ENCODE results near the gene PREB. TPM values are rescaled to one million over a fixed set of nuclear protein-coding genes. Genes with fewer than 3 reads are reported as not detected.

PREB gene
- total and polyA plus RNA-seq, 2 of the 13 experiments (the other 11 are each of a cell fraction or from before 2014, with no cell fraction given), result 112 to 192 TPM

DNA sequence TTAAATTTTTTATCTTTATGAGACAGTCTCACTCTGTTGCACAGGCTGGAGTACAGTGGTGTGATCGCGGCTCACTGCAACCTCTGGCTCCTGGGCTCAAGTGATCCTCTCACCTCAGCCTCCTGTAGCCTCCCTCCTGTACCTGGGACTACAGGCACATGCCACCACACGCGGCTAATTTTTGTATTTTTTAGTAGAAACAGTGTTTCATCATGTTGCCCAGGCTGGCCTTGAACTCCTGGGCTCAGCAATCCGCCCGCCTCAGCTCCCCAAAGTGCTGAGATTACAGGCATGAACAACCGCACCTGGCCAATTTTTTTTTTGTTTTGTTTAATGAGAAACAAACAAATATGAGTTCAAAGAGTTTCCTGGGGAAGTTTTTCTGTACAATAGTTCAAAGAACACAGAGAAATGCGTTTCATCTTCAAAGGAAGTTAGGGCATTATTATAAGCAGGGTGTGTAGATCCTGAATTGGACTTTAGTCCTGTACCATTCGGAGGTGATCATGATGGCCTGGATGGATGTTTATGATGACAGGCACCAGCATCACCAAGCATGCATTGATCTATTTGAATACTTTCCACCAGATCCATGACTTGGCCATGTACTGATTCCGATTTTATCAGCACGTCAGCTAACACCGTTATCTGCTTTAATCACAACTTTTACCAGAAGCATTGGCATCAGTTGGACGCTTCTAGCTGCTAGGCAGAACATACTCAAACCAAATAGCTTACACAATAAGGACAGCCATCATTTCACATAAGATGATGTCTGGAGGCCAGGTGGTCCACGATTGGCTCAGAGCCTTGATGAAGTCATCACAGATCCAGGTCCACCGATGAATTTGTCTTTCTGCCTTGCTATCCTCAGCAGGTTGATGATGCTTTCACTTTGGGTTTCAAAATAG lies 43.3 kb upstream of the PREB start (continued):
- TF ChIP-seq ZNF430 (CRISPR knock-in tag; IDR thresholded peaks at IDR 0.05) (peak; percentile 7), ZNF160 (CRISPR knock-in tag; IDR thresholded peaks at IDR 0.05) (no peak), ZNF333 (CRISPR knock-in tag; IDR thresholded peaks at IDR 0.05; ENCODE audit: borderline replicate concordance) (no peak), POLR2AphosphoS2 (IDR thresholded peaks at IDR 0.05; ENCODE audit: low read depth, low read length) (no peak), MXI1 (IDR thresholded peaks at IDR 0.05; ENCODE audit: borderline replicate concordance, low read depth, low read length) (peak; percentile 48; the same call in 1 of the 3 replicates), NCOR1 (IDR thresholded peaks at IDR 0.05; ENCODE audit: borderline replicate concordance, low read length) (peak; percentile 100), ATF7-NPFF (CRISPR knock-in tag; IDR thresholded peaks at IDR 0.05; ENCODE audit: low read depth) (no peak), SETDB1 (CRISPR knock-in tag; IDR thresholded peaks at IDR 0.05; ENCODE audit: borderline replicate concordance) (no peak), ZSCAN22 (CRISPR knock-in tag; IDR thresholded peaks at IDR 0.05) (no peak), MZF1 (CRISPR knock-in tag; IDR thresholded peaks at IDR 0.05; ENCODE audit: borderline replicate concordance) (no peak)
- TF ChIP-seq, protein P1, sequence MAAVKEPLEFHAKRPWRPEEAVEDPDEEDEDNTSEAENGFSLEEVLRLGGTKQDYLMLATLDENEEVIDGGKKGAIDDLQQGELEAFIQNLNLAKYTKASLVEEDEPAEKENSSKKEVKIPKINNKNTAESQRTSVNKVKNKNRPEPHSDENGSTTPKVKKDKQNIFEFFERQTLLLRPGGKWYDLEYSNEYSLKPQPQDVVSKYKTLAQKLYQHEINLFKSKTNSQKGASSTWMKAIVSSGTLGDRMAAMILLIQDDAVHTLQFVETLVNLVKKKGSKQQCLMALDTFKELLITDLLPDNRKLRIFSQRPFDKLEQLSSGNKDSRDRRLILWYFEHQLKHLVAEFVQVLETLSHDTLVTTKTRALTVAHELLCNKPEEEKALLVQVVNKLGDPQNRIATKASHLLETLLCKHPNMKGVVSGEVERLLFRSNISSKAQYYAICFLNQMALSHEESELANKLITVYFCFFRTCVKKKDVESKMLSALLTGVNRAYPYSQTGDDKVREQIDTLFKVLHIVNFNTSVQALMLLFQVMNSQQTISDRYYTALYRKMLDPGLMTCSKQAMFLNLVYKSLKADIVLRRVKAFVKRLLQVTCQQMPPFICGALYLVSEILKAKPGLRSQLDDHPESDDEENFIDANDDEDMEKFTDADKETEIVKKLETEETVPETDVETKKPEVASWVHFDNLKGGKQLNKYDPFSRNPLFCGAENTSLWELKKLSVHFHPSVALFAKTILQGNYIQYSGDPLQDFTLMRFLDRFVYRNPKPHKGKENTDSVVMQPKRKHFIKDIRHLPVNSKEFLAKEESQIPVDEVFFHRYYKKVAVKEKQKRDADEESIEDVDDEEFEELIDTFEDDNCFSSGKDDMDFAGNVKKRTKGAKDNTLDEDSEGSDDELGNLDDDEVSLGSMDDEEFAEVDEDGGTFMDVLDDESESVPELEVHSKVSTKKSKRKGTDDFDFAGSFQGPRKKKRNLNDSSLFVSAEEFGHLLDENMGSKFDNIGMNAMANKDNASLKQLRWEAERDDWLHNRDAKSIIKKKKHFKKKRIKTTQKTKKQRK (IDR thresholded peaks at IDR 0.05; ENCODE audit: low read length), result no peak
- TF ChIP-seq, protein P2, sequence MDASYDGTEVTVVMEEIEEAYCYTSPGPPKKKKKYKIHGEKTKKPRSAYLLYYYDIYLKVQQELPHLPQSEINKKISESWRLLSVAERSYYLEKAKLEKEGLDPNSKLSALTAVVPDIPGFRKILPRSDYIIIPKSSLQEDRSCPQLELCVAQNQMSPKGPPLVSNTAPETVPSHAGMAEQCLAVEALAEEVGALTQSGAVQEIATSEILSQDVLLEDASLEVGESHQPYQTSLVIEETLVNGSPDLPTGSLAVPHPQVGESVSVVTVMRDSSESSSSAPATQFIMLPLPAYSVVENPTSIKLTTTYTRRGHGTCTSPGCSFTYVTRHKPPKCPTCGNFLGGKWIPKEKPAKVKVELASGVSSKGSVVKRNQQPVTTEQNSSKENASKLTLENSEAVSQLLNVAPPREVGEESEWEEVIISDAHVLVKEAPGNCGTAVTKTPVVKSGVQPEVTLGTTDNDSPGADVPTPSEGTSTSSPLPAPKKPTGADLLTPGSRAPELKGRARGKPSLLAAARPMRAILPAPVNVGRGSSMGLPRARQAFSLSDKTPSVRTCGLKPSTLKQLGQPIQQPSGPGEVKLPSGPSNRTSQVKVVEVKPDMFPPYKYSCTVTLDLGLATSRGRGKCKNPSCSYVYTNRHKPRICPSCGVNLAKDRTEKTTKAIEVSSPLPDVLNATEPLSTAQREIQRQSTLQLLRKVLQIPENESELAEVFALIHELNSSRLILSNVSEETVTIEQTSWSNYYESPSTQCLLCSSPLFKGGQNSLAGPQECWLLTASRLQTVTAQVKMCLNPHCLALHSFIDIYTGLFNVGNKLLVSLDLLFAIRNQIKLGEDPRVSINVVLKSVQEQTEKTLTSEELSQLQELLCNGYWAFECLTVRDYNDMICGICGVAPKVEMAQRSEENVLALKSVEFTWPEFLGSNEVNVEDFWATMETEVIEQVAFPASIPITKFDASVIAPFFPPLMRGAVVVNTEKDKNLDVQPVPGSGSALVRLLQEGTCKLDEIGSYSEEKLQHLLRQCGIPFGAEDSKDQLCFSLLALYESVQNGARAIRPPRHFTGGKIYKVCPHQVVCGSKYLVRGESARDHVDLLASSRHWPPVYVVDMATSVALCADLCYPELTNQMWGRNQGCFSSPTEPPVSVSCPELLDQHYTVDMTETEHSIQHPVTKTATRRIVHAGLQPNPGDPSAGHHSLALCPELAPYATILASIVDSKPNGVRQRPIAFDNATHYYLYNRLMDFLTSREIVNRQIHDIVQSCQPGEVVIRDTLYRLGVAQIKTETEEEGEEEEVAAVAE (CRISPR knock-in tag; IDR thresholded peaks at IDR 0.05; ENCODE audit: borderline replicate concordance), result peak; percentile 19; the same call in 1 of the 2 replicates
- TF ChIP-seq, protein P3, sequence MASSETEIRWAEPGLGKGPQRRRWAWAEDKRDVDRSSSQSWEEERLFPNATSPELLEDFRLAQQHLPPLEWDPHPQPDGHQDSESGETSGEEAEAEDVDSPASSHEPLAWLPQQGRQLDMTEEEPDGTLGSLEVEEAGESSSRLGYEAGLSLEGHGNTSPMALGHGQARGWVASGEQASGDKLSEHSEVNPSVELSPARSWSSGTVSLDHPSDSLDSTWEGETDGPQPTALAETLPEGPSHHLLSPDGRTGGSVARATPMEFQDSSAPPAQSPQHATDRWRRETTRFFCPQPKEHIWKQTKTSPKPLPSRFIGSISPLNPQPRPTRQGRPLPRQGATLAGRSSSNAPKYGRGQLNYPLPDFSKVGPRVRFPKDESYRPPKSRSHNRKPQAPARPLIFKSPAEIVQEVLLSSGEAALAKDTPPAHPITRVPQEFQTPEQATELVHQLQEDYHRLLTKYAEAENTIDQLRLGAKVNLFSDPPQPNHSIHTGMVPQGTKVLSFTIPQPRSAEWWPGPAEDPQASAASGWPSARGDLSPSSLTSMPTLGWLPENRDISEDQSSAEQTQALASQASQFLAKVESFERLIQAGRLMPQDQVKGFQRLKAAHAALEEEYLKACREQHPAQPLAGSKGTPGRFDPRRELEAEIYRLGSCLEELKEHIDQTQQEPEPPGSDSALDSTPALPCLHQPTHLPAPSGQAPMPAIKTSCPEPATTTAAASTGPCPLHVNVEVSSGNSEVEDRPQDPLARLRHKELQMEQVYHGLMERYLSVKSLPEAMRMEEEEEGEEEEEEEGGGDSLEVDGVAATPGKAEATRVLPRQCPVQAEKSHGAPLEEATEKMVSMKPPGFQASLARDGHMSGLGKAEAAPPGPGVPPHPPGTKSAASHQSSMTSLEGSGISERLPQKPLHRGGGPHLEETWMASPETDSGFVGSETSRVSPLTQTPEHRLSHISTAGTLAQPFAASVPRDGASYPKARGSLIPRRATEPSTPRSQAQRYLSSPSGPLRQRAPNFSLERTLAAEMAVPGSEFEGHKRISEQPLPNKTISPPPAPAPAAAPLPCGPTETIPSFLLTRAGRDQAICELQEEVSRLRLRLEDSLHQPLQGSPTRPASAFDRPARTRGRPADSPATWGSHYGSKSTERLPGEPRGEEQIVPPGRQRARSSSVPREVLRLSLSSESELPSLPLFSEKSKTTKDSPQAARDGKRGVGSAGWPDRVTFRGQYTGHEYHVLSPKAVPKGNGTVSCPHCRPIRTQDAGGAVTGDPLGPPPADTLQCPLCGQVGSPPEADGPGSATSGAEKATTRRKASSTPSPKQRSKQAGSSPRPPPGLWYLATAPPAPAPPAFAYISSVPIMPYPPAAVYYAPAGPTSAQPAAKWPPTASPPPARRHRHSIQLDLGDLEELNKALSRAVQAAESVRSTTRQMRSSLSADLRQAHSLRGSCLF (CRISPR knock-in tag; IDR thresholded peaks at IDR 0.05; ENCODE audit: borderline replicate concordance), result peak; percentile 64; the same call in 1 of the 2 replicates

All from HepG2 (cell line).